Upper lobe of left lung (tissue), 6 donors: ENCODE measurements around the gene MAPK12. TPM values are rescaled to one million over a fixed set of nuclear protein-coding genes. Genes with fewer than 3 reads are reported as not detected.

ENCODE experiments used
- ATAC-seq, 2 donors: fragments of 200-7000 bp; cut with Tn5 transposase; one replicate each; pipeline ENCODE4 v1.9.1; 2022; ENCODE audit warnings: mild to moderate bottlenecking in 2 of 2, moderate library complexity in 2 of 2; ENCODE audit not compliant: low FRiP score in 2 of 2
- DNase-seq, 2 donors: peaks; one replicate each; pipeline ENCODE4 v3.0.0-alpha.2; 2019 to 2020
- H3K27ac ChIP-seq, 4 donors: fragments of 200-600 bp; sonication (generic); one replicate each; pipeline ENCODE4 v1.5.1; 2016 to 2019
- H3K27me3 ChIP-seq, 4 donors: fragments of 200-600 bp; sonication (generic); one replicate each; pipeline ENCODE4 v1.5.1; 2017 to 2019
- H3K36me3 ChIP-seq, 4 donors: fragments of 200-600 bp; sonication (generic); one replicate each; pipeline ENCODE4 v1.5.1; 2016 to 2019
- H3K4me1 ChIP-seq, 4 donors: fragments of 200-600 bp; sonication (generic); one replicate each; pipeline ENCODE4 v1.5.1; 2018 to 2019
- H3K4me3 ChIP-seq, 4 donors: fragments of 200-600 bp; sonication (generic); one replicate each; pipeline ENCODE4 v1.5.1; 2017 to 2019; ENCODE audit warnings: mild to moderate bottlenecking in 2 of 4, moderate library complexity in 1 of 4
- H3K9me3 ChIP-seq, 4 donors: fragments of 200-600 bp; sonication (generic); one replicate each; pipeline ENCODE4 v1.5.1; 2018 to 2019
- EP300 ChIP-seq, 4 donors: sonication (generic); formaldehyde crosslinking; IDR thresholded peaks; one replicate each; pipeline ENCODE4 v1.5.1; 2017; ENCODE audit warnings: antibody characterized with exemption in 4 of 4, control low read depth in 2 of 4
- POLR2A ChIP-seq, 4 donors: fragments of 450-650 bp; IDR thresholded peaks; one replicate each; pipeline ENCODE4 v1.5.1; 2016 to 2017; ENCODE audit warnings: antibody characterized with exemption in 4 of 4, mild to moderate bottlenecking in 2 of 4
- POLR2AphosphoS5 ChIP-seq, 2 donors: sonication (generic); formaldehyde crosslinking; IDR thresholded peaks; one replicate each; pipeline ENCODE4 v1.5.1; 2017; ENCODE audit warnings: antibody characterized with exemption in 2 of 2
- WGBS, 2 donors: methylation state at CpG; one replicate each; pipeline ENCODE4 v1.1.5; 2017 to 2018; 5-methylcytosine and 5-hydroxymethylcytosine counted together
- total RNA-seq, 6 donors: library from RNA; depleted of rRNA in 4 of 6; stranded (reverse); fragments of >200 nt in 4 of 6; gene quantifications; one replicate each; pipeline versions ENCODE4 v1.1.0 to v1.2.1, GENCODE V29; 2016 to 2021
- TF ChIP-seq, protein P1 (sequence below), 6 experiments: fragments of 450-650 bp in 4 of 6; fragments of 200-600 bp in 2 of 6; sonication (generic) in 2 of 6; IDR thresholded peaks; one replicate each; pipeline ENCODE4 v1.5.1; 2016 to 2019; ENCODE audit warnings: antibody characterized with exemption in 6 of 6
- donor health status: DM: no; HTN: no; CAD: no; lungs with moderate emphysema.
- donor health status: DM: no; HTN: yes; CAD: no; lungs with severe emphysema.

The MAPK12 gene
- total RNA-seq, 6 donors from 2014 or later, result 3.1 to 19.2 (median 10.1) TPM

DNA sequence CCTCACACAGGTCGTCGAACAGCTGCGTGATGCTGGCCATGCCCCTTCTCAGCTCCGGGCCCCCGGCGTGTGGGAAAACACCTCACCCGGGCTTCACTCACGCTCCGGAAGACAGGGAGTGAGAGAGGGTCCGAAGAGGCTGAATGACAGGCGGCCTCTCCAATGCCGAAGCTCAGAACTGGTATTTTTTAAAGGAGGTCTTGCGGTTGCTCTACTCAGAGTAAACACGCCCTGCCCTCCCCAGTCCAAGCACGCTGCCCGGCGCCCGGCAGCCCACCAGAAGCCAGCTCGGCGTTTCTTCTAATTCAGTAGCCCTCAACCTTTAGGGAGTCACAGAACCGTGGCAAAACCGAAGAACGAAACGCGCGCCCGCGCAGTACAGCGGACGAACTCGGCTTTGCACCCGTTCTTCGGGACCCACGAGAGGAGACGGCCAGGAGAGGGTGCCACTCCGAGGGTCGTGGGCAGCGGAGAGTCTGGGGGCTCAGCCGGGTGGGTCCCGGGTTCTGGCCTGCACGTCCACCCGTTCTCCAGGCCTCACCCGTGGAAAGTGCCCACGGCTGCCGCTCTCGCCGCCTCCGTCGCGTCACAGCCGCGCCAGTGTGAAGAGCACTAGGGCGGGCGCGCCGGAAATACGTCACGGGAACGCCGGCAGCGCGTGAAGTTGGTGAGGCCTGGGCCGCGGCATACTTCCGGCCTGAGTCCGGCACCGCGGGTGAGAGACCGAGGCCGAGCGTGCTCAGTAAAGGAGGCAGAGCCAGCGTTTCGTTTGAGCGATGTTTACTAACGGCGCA is 16.9 kb downstream of the MAPK12 start, which contains the start of gene TUBGCP6:
TSS of gene TUBGCP6 (minus strand) at position 604 of the 794 bp plus-strand sequence. CDS start at position 40, 564 bp downstream.
- H3K9me3 ChIP-seq, result no peaks in the 10 kb centered on the region
- H3K27me3 ChIP-seq, result no peaks in the 10 kb centered on the region
- H3K4me3 ChIP-seq, result peak within 1 kb of the TSS; percentile 84 to 99 (median 94)
- ATAC-seq (peak; percentile 92 to 97), DNase-seq (peak; percentile 96 to 99)
- WGBS, 2 donors, result 0% methylated on average over 6 to 74 of the region's 76 CpGs
- H3K4me1 ChIP-seq, result peaks cover 43 to 77% (median 52%) of the 10 kb centered on the region in 4 donors
- TF ChIP-seq POLR2A (IDR thresholded peaks at IDR 0.05) (peak in 3 of 4 donors; percentile 66 to 91 (median 82)), POLR2AphosphoS5 (IDR thresholded peaks at IDR 0.05) (peak; percentile 96 to 98), EP300 (IDR thresholded peaks at IDR 0.05) (peak in 1 of 4 donors; percentile 81)
- TF ChIP-seq, protein P1, sequence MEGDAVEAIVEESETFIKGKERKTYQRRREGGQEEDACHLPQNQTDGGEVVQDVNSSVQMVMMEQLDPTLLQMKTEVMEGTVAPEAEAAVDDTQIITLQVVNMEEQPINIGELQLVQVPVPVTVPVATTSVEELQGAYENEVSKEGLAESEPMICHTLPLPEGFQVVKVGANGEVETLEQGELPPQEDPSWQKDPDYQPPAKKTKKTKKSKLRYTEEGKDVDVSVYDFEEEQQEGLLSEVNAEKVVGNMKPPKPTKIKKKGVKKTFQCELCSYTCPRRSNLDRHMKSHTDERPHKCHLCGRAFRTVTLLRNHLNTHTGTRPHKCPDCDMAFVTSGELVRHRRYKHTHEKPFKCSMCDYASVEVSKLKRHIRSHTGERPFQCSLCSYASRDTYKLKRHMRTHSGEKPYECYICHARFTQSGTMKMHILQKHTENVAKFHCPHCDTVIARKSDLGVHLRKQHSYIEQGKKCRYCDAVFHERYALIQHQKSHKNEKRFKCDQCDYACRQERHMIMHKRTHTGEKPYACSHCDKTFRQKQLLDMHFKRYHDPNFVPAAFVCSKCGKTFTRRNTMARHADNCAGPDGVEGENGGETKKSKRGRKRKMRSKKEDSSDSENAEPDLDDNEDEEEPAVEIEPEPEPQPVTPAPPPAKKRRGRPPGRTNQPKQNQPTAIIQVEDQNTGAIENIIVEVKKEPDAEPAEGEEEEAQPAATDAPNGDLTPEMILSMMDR (IDR thresholded peaks at IDR 0.05), result peak in 4 of 6 experiments; percentile 45 to 68 (median 50)
- H3K36me3 ChIP-seq, result peaks cover 3 to 39% (median 26%) of the 10 kb centered on the region in 4 donors
- H3K27ac ChIP-seq, result peak within 1 kb of the TSS; percentile 91 to 97 (median 95)

DNA sequence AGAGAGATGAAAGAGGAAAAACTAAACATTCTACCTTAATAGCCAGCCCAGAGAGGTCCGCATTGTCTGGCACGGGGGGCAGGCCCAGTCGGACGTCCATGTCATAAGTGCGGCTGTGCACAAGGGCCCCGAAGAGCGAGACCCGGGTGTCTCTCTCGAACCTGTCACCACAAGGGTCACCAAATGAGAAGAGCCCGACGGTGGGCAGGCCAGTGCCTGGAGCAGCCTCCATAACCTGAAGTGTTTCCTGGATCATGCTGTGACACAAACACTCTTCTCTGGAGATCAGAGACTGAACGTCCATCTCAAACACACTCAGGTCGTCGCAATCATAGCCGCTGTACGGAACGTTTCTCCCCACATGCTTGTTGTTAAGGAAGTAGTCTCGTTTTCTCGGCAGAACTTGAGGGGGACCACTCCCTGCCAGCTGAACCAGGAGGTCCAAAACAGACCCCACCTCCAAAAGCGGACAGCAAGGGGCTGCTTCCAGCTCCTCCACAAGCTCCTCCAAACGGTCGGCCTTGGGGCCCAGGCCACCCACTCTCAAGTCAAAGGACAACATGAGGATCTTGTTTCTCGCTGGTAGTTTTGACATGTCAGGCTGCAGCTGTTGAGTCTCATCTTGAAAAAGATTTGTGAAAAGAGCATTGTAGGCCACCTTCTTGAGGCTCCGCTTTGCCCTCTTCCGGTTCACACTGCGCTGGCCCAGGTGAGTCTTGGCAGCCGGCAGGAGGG is 17.6 kb downstream of the MAPK12 start:
- peak overlapping the region; percentile 91 to 97 (median 95) for H3K27ac ChIP-seq
- peaks cover 40 to 69% (median 49%) of the 10 kb centered on the region in 4 donors for H3K4me1 ChIP-seq
- H3K36me3 ChIP-seq, result peaks cover 3 to 43% (median 33%) of the 10 kb centered on the region in 4 donors
- no peaks in the 10 kb centered on the region for H3K9me3 ChIP-seq
- ATAC-seq (no peak), DNase-seq (no peak)
- H3K27me3 ChIP-seq, result no peaks in the 10 kb centered on the region
- no peak for TF ChIP-seq POLR2A (IDR thresholded peaks at IDR 0.05)
- TF ChIP-seq, protein P1 (IDR thresholded peaks at IDR 0.05), result no peak
- no peak for TF ChIP-seq EP300 (IDR thresholded peaks at IDR 0.05)
- no peak for TF ChIP-seq POLR2AphosphoS5 (IDR thresholded peaks at IDR 0.05)
- 13 to 14% methylated on average over 19 to 27 of the region's 27 CpGs for WGBS, 2 donors
- peak overlapping the region; percentile 84 to 99 (median 94) for H3K4me3 ChIP-seq

DNA sequence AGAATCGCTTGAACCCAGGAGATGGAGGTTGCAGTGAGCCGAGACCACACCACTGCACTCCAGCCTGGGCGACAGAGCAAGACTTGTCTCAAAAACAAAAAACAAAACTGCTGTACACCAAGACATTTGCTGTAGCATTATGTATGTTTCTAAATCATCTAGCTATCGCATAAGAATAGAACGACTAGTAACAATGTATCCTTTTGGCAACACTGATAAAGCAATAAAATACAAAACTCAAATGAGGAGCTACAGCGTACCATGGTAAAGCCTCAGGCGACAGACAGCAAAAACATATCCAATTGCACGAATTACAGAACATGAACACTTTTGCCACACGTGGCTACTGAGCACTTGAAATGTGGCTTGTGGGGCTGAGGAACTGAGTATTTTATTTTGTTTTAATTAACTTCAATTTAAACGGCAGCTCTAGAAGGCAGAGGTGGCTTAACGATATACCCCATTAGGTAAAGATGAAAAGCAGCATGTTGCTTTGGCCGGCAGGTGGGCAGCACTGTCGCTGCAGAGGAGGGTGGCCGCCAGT is 19.0 kb downstream of the MAPK12 start:
- H3K27me3 ChIP-seq, result no peaks in the 10 kb centered on the region
- peak overlapping the region in 1 of 4 donors; percentile 8 for H3K27ac ChIP-seq
- ATAC-seq, result no peak
- H3K4me3 ChIP-seq, result peak overlapping the region in 3 of 4 donors; percentile 84 to 95 (median 94)
- no peak for TF ChIP-seq POLR2AphosphoS5 (IDR thresholded peaks at IDR 0.05)
- TF ChIP-seq, protein P1 (IDR thresholded peaks at IDR 0.05), result no peak
- no peak for TF ChIP-seq POLR2A (IDR thresholded peaks at IDR 0.05)
- no peak for TF ChIP-seq EP300 (IDR thresholded peaks at IDR 0.05)
- no peak for DNase-seq
- 62 to 70% methylated on average over 14 of the region's 14 CpGs for WGBS, 2 donors
- H3K4me1 ChIP-seq, result peaks cover 40 to 55% (median 46%) of the 10 kb centered on the region in 4 donors
- peaks cover 3 to 43% (median 27%) of the 10 kb centered on the region in 4 donors for H3K36me3 ChIP-seq
- no peaks in the 10 kb centered on the region for H3K9me3 ChIP-seq

DNA sequence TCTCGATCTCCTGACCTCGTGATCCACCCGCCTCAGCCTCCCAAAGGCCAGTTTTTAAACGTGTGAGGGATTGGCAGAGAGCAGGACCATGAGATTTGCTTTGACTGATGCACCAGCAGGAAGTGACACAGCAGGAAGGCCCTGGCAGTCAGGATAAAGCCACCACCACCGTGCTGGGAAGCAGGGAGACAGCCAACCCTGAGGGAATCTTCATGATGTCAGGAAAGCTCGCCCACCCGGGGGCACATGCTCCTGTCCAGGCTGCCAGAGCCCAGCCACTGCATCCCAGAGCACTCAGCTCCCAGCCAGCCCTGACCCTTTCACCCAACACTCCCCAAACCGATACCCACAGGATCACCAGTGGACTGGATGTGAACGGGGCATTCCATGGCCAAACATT is 22.7 kb downstream of the MAPK12 start:
- H3K27me3 ChIP-seq, result no peaks in the 10 kb centered on the region
- TF ChIP-seq, protein P1 (IDR thresholded peaks at IDR 0.05), result no peak
- TF ChIP-seq POLR2A (IDR thresholded peaks at IDR 0.05) (no peak), EP300 (IDR thresholded peaks at IDR 0.05) (no peak), POLR2AphosphoS5 (IDR thresholded peaks at IDR 0.05) (no peak)
- peaks cover 30 to 34% (median 31%) of the 10 kb centered on the region in 4 donors for H3K4me1 ChIP-seq
- 81 to 85% methylated on average over 7 to 9 of the region's 9 CpGs for WGBS, 2 donors
- peak in 1 of 2 donors; percentile 27 for DNase-seq
- H3K27ac ChIP-seq, result no peak overlapping the region
- ATAC-seq, result no peak
- peaks cover 0 to 44% (median 23%) of the 10 kb centered on the region in 4 donors for H3K36me3 ChIP-seq
- no peaks in the 10 kb centered on the region for H3K9me3 ChIP-seq
- H3K4me3 ChIP-seq, result no peak overlapping the region
